A673 (cell line): Measurements from ENCODE around the gene LIMS2.

Experiments
- EZH2 ChIP-seq: fragments of 200-600 bp; sonication (generic); IDR thresholded peaks from 2 replicates; pipeline ENCODE4 v1.6.1; 2017; ENCODE audit warnings: borderline replicate concordance, low read depth, mild to moderate bottlenecking, mixed read lengths, antibody characterized with exemption, low read length; ENCODE audit not compliant: poor library complexity, severe bottlenecking
- TF ChIP-seq, protein P1 (sequence below): fragments of 300-800, 200-600 bp; sonication (generic); conservative IDR thresholded peaks from 2 replicates; pipeline ENCODE4 v1.5.1; 2017; ENCODE audit warnings: low read depth, mild to moderate bottlenecking, antibody characterized with exemption, low read length, moderate library complexity, mixed read lengths

- TF ChIP-seq, protein P1, sequence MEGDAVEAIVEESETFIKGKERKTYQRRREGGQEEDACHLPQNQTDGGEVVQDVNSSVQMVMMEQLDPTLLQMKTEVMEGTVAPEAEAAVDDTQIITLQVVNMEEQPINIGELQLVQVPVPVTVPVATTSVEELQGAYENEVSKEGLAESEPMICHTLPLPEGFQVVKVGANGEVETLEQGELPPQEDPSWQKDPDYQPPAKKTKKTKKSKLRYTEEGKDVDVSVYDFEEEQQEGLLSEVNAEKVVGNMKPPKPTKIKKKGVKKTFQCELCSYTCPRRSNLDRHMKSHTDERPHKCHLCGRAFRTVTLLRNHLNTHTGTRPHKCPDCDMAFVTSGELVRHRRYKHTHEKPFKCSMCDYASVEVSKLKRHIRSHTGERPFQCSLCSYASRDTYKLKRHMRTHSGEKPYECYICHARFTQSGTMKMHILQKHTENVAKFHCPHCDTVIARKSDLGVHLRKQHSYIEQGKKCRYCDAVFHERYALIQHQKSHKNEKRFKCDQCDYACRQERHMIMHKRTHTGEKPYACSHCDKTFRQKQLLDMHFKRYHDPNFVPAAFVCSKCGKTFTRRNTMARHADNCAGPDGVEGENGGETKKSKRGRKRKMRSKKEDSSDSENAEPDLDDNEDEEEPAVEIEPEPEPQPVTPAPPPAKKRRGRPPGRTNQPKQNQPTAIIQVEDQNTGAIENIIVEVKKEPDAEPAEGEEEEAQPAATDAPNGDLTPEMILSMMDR, result no peak
- TF ChIP-seq EZH2, result no peak
Observed at GRCh38 chr2:127606625-127607398, 68.5 kb downstream of the LIMS2 start.
